ENCODE data around the gene GLG1.
"Not testable (repeated sequence)": the region's sequence is repeated elsewhere in the genome, so short reads cannot be mapped to it uniquely, and the experiment has no call there.

GLG1 gene

DNA sequence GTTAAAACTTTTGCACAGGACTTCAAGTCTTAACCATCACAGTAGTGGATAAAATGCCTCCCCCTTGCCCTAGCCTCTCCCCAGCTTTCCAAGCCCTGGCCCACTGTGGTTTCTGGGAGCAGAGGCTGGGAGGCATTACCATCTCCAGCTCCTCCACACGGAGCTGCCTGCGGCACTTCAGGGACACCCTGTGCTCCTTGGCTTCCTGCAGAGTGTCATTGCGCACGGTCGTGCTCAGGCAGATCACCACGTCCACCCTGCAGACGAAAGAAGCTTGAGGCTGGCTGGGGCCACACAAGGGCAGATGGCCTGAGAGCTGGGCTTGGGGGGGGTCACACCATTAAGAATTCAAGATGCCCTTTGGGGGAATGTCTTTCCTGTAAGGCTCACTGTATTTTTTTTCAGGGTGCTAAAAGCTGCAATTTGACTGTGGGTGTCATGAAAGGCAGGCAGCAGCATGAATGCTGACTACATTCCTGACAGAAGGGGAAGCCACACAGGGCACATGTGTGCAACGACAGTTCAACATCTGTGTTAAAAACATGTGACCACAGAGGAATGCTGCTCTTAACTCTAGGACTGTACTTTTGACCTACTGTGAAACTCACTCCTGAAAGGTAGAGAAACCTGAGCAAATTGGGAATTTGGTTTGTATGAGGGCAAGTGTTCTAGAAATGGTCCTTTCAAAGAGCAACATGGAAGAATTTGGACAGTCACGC, 137.9 kb downstream of the GLG1 start:
- DNase-seq: no peak

DNA sequence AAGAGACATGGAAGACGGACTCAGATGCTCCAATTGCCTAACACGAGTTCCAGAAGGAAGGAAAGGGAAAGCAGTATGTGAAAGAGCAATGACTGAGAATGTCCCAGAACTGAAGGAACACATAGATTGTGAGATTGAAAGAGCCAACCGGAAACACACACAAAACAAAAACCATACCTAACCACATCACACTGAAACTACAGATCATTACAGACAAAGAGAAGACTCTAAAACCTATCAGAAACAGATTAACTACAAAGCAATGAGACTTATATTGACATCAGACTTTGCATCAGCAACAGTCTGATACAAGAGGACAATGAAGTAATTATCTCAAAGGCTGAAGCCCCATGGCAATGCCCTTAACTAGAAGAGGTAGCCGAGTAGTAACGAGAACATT, 140.0 kb downstream of the GLG1 start:
- DNase-seq: no peak

DNA sequence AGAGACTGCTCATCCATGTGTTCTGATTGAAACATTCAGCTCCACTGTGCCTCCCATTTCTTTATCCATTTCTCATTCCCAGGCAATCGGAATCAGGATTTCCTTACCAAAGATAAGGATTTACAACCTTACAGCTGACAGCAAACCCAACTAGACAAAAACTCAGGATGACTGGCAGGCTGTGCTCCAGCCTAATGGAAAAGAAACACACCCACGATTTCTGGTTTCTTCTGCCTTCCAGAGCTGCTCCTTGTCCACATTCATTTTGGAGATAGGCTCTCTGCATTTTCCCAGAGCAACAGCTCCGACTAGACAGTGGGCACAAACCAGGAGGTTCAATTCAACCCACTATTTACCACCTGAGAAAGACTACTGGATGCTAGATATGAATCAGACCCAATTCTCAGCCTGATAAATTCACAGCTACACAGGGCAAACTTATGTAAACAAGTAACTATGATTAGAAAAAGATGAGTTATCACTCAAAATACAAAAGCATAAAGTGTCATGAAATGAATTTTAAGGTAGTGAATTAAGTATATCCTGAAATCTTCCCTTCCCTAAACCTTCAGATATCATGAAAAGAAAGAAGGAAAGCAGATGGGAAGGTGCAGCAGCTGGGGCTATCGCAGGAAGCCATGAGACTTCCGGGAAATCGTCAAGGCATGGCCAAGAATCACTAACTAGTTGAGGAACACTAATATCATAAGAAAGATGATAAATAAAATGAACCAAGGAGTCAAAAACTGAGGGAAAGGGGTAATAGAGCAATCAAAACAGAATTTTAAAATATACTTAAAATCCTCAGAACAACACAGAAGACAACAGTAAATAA, 140.8 kb downstream of the GLG1 start:
- no peak for DNase-seq

DNA sequence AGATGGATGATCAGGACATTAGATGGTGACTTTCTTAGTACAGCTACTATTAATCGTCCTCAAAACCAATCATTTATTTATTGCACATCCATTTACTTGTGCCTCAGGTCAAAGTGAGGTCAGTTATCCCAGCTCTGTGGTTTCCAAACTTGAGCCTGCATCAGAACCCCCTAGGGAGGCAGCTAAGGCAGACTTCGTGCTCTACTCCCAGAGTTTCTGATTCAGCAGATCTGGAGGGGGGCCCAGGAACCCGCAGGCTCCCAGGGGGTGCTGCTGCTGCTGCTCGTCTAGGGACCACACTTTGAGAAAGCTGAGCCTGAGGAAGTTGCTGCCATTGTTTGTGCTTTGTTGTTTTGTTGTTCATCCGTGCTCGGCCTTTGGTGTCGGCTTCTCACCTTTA, 141.6 kb downstream of the GLG1 start:
- DNase-seq: no peak

DNA sequence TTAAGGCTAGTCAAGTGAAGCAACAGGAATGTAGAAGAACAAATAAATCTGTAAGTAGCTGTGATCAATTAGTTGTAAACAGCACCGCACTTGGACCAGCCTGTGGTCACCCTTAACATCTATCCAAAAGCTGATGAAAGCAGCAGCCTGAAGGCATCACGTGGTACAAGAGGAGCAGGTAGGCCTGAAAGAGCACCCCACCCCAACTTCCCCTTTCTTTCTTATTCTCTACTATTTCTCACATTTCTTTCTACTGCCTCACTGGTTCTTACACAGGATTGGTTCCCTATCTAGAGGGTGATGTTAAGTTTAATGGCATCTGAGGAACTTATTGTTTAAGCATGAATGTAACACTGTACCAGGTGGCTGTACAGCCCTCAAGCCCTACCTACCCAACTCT, 143.0 kb downstream of the GLG1 start:
- no peak for DNase-seq

DNA sequence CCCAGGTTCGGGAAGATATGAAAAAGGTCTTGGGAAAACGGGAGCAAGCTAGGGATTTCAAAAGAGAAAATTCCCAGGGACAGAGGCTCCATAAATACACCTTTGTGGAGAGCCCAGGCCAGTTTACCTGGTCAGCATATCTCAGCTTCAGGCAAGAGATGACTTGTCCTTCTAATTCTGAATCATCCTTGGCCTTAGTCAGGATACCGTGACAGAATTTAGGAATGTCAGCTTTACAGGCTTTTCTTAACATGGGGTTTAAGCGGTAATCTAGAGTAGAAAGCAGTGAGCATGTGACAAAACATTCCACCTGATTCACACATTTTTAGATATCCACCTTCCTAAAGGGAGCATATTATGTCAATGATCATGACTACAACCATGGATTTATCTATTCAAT, 144.6 kb downstream of the GLG1 start:
- DNase-seq: no peak

DNA sequence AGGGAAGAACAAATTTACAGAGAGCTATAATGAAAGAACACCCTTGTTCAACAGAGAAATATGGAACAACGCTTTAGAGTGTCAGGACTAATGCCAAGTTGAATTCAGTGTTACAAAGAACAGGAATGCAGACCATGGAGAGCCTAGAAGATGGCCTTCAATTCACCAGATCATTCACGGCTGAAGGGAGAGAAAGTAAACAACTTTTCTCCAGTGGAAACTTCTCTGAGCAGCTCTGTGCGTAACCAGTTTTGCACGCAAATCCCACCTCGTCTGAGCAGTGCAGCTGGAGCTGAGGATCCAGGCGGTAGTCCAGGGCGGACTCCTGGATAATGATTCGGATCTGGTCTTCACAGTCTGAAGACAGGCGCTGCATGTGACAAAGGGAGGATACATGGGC, 145.1 kb downstream of the GLG1 start:
- DNase-seq: no peak

DNA sequence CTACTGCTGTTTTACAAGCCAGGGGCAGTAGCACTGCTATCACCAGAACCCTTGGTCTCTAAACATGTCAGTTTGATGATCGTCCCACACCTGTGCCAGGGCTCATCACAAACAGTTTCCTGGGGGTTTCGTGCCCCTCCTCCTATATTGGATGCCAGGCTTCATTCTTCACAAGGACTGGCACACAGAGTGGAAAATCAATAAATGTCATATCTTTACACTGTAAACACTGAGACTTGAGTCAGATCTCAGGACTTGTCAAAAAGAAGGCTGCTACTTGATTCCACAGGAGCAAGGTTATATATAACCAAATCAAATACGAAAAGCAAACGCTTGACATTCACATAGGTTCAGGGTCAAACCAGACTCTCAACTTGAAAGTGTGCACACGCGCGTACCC, 146.4 kb downstream of the GLG1 start:
- DNase-seq: no peak

DNA sequence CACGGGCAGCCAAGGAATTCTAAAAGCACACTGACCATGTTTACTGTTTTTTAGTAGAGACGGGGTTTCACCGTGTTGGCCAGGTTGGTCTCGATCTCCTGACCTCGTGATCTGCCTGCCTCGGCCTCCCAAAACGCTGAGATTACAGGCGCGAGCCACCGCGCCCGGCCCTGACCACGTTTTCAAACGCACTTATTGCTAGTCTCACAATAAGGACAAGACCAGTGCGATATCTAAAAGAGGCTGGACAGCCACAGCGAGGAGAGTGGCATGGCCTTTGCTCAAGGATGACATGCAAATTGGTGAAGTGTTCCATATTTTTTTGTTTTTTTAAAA, 150.7 kb downstream of the GLG1 start:
- no peak for DNase-seq

DNA sequence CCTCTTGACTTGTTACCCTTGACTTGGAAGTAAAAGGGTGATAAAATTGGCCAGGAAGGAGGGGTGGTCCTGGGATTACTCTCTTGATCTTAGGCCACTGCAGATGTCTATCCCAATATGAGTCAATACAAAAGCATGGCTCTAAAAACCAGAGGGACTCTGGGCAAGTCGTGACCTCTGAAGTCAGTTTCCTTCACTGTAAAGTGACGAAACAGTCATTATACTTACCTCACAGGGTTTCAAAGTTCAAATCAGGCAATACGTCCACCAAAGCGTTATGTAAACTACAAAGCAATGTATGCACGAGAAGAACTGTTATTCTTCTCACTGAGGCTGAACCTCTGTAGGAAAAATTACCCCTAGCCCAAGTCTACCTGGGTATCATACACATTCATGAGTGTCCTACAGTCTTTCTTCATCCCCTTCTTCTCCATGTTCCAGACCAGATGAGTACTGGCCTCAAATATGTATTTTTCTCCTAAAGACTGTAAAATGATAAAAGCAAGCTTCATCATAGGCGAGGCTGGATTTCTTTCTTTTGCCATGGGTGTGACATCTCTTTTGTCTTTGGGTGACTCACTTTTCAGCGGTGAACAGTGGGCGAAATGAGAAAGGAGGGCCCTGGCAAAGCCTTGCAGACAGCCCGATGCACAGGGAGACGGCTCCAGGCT, 151.2 kb downstream of the GLG1 start:
- DNase-seq: no peak

DNA sequence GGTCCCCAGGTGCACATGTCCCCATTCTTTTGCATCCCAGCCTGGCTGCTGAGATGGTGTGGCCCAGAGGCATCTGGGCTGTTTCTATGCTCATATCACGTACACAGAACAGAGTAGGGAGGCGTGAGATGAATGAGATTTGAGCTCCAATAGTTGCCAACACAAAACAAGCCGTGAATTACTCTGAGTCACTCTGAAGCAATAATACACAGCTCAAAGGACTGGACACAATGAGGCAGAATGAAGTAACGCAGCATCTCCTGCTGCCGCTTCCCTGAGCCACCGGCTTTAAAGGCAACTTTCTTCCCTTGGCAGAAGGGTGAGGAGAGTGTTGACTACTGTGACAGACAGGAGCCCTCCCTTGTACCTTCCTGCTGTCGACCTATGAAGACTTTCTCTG, 151.7 kb downstream of the GLG1 start:
- DNase-seq: no peak

DNA sequence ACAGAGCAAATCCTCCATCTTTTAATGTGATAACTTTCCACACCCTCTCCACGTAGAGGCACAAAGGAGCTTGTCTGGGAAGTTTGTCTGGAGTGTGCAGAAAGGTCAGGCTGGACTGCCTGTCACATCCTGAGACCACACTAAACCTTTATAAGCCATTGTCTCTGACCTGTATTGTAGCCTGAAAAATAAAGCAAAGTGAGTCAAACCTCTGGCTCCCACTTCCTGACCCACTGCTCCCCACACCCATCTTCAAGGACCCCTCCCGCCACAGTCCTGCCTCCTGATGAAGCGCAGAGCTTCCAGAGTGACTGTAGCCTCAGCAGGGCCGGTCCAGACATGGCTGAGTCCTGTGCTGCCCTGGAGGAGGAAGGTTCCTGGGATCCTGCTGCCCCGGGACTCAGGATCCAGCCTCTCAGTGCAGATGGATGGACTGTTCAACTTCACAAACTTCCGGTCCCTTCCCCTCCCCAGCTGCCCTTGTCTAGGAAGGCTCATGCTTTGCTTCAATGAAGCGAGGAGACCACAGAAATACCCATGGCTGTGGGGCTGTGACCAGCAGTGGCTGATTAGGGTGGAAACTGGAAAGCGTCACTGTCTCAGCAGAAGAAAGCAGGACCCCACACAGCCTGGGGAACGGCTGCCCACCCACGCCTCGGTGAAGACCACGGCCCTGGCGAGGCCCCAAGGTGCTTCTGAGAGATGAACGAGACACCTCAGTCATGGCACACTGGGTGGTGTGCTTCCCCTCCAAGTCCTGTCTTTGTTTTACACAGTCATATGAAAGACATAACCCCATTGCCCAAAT, 154.8 kb downstream of the GLG1 start:
- no peak for DNase-seq

DNA sequence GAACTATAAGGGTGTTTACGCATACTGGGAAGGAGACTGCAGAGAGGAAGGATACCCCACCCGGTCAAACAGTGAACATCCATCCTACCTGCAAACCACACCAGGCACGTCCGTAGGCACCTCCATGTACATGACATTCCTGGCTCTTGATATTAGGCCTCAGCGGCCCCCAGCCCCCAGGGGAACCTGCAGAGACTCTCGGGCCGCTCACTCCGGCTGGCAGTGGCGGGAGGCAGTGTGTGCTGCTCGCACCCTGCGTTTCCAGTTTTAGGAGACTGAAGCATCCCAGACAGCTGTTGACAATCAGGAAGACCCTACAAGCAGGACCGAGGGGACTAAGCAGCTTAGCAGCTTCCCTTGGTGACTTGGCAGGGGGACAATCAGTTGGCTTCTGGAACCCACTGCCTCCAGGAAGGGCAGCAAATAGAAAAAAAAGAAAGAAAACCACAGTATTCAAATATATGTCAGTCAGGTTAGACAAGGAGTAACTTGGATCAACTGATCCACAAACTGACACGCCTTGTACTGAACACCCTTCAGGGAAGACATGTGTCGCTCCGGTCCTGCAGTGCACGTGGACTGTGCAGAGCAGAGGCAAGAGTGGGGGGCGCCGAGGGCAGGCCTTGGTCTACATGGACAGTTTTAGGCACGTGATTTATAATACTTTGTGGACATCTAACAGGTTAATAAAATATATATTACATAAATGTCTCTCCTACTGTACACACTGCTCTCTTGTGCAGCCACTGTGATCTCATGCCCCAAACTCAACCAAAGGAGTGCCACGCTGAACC, 155.8 kb downstream of the GLG1 start:
- DNase-seq: no peak

DNA sequence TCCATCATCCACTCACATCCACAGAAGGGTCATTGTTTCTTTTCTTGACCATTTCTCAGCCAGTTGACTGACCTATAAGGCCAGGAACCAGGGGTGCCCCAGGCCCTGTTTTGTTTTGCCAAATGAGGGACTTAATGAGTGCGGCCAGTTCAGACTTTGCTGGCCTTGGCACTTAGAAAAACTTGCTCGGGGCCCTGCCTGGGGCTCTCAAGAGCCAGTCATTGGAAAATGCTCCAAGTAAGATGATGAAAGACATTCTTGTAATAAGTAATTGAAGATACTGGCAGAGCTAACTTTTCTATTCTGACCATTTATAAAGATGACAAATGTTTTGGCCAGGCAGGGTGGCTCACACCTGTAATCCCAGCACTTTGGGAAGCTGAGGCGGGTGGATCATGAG, 156.7 kb downstream of the GLG1 start:
- no peak for DNase-seq

DNA sequence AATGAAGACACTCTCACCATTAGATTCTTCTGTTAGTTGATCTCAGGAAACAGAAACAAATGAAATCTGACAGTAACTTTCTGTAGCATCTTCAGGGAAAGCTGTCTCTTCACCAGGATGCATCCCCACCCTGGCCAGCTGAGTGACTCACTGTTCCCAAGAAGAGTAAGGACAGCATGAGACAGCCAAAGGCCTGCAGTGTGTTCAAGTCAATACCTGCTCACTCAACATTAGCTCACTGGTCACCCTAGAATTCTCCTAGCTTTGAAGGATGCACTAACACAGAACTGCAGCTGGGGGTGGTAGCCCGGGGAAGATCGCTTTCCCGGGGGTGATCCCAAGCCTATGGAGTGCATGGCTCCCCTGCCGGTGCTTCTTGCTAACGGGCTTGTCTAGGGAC, 157.4 kb downstream of the GLG1 start:
- DNase-seq: no peak

DNA sequence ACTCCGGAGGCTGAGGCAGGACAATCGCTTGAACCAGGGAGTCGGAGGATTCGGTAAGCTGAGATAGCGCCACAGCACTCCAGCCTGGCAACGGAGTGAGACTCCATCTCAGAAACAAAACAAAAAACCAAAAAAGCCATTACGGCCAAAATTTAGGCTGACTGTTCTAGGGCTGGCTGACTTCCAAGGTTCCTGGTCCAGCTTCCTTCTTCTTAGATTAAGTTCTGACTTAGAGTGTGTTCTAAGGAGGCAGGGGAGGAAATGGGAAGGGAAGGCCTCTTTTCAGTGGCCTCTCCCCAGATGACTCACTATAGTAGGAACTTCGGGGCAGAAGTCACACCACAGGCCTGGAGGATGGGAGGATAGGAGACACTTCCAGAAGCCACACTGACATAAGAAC, 157.9 kb downstream of the GLG1 start:
- DNase-seq: no peak

DNA sequence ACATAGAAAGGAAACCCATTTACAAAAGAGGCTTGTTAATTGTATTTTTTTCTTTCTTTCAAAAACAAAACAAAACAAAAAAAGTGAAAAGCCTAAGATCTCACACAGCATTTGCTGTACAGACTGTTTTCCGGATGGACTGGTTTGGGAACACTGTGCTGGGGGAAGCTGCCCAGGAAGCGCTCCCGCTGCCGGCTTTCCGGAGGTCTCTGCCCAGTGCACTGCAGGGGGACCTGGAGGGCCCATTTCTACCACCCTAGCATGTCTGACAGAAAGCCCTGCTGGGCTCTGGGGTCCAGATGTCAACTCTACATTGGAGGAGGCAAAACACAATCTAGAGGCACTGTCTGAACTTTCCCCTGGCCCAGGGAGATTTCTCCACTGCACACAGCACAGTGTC, 159.3 kb downstream of the GLG1 start:
- no peak for DNase-seq

DNA sequence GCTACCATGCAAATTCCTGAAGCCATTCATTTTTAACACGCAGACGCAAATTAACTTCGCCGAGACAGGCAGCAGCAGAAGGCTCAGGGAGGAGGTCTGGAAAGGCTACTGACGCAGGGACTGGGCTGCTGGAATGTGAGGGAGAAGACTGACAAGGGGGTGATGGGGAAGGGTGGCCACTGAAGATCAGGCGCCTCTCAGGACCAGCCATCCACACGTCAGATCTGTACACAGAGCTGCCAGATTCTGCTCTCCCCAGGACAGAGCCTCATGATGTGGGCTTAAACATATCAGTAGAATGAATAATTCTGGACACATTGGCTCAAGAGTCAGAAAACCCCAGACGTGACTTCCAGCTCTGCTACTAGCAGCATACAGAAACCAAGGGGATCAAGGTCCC, 160.0 kb downstream of the GLG1 start:
- DNase-seq: no peak

DNA sequence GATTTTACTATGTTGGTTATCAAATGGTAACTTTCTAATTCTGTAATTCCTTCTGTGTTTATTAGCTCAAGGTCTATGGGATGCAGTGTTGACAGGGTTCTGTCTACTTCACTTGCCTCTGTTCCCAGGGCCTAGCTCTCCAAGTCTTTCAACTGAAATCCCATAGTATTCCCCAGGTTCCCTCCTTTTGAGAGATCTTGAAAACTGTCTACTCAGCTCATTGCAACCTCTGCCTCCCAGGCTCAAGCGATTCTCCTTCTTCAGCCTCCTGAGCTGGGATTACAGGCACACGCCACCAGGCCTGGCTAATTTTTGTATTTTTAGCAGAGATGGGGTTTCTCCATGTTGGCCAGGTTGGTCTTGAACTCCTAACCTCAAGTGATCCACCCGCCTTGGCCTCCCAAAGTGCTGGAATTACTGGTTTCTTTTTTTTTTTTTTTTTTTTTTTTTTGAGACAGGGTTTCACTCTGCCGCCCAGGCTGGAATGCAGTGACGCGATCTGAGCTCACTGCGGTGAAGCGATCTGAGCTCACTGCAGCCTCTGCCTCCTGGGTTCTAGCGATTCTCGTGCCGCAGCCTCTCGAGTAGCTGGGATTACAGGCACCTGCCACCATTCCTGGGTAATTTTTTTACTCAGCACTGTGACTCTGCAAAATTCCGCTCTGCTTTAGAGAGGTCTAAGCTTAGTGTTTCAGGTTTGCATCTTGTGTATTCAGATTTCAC, 163.1 kb downstream of the GLG1 start:
- not testable (repeated sequence) for DNase-seq

DNA sequence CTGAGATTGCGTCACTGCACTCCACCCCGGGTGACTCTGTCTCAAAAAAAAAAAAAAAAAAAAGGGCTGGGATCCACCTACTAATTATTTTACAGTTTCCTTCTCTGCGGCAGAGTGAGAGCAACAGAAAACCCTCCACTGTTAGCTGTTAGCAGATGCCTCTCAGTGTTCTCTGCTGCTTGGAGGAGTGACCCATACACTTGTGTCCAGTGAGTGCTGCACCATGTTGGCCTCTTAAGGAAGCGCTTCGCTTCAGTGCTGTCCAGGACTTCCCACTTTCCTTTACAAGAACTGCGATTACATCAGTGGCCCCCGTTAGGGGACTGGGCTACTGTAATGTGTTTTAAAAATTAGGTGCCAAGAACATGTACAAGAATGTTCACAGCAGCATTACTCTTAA, 167.2 kb downstream of the GLG1 start:
- no peak for DNase-seq

DNA sequence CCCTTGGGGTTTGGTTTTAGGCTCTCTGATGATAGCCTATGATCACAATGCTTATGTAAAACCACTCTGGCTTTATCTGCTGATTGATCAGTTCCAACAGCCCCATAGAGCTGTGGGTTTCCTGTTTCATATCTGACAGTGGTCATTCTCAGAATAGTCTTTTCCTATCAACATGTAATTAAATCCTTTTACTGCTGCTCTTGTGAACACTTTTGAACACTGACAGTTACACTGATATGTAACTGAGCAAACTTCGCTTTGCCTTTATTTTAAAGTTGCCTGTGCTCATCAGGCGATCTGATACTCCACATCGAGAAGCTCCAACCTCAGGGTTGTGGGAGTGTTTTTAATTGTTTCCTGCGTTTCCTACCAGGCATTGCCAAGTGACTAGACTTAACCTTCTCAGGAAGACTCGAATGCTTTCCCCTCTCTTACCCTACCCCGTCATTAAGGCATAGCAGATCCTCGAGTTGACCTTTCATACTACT, 168.4 kb downstream of the GLG1 start:
- peak; percentile 85 for DNase-seq

DNA sequence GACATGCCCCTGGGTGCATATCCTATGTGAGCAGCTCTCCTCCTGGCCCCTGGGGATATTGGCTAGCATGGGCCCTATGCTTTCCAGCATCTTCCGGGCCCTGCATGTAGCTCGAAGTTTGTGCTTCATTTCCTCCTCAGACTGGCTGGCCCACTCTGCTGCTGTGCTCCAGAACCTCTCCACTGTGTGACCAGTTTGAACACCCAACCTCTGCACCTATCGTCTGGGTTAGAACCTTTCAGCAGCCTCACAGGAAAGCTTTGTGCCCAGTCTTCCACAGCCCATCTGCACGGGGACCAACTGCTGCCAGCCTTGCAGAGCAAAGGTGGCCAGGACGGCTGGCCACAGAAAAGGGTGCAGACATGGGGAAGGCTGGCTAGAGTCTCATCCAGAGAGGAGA, 175.4 kb downstream of the GLG1 start:
- DNase-seq: no peak

All from GF-D8 (cell line).